Measurements from ENCODE around the gene MOXD1.
"Not testable (repeated sequence)": the region's sequence is repeated elsewhere in the genome, so short reads cannot be mapped to it uniquely, and the experiment has no call there.

MOXD1 gene

GRCh38 chr6:132320007-132320406 lies 81.3 kb downstream of the MOXD1 start:
- TF ChIP-seq CTCF (IDR thresholded peaks at IDR 0.05): no peak
- Histone ChIP-seq H3K4me2 (ENCODE audit: low read length) (no peak overlapping the region), H3K4me1 (no peaks in the 10 kb centered on the region), H2AFZ (no peak overlapping the region), H3K79me2 (no peaks in the 10 kb centered on the region), H3K27ac (no peak overlapping the region), H3K27me3 (ENCODE audit: control insufficient read depth, insufficient read depth, low read length) (no peaks in the 10 kb centered on the region), H3K9ac (no peak overlapping the region), H3K36me3 (ENCODE audit: control insufficient read depth, insufficient read depth, low read length) (peaks cover 5% of the 10 kb centered on the region), H3K9me3 (ENCODE audit: control insufficient read depth, low read length) (no peaks in the 10 kb centered on the region), H3K4me3 (ENCODE audit: low read depth, low read length) (no peak overlapping the region)

- H3K9ac ChIP-seq: no peak overlapping the region
- H3K36me3 ChIP-seq (ENCODE audit: control insufficient read depth, insufficient read depth, low read length): peaks cover 5% of the 10 kb centered on the region
- no peak overlapping the region for H2AFZ ChIP-seq
- no peaks in the 10 kb centered on the region for H3K27me3 ChIP-seq (ENCODE audit: control insufficient read depth, insufficient read depth, low read length)
- no peak for TF ChIP-seq CTCF (IDR thresholded peaks at IDR 0.05)
- no peaks in the 10 kb centered on the region for H3K9me3 ChIP-seq (ENCODE audit: control insufficient read depth, low read length)
- no peak overlapping the region for H3K4me3 ChIP-seq (ENCODE audit: low read depth, low read length)
- no peaks in the 10 kb centered on the region for H3K4me1 ChIP-seq
- H3K27ac ChIP-seq: no peak overlapping the region
- no peak overlapping the region for H3K4me2 ChIP-seq (ENCODE audit: low read length)
- no peaks in the 10 kb centered on the region for H3K79me2 ChIP-seq
Observed at GRCh38 chr6:132316970-132317369, 84.3 kb downstream of the MOXD1 start.

- Histone ChIP-seq H3K4me1 (no peaks in the 10 kb centered on the region), H3K27ac (no peak overlapping the region), H3K27me3 (ENCODE audit: control insufficient read depth, insufficient read depth, low read length) (no peaks in the 10 kb centered on the region), H3K79me2 (no peaks in the 10 kb centered on the region), H3K4me2 (ENCODE audit: low read length) (no peak overlapping the region), H3K9ac (no peak overlapping the region), H3K9me3 (ENCODE audit: control insufficient read depth, low read length) (no peaks in the 10 kb centered on the region), H3K4me3 (ENCODE audit: low read depth, low read length) (no peak overlapping the region), H3K36me3 (ENCODE audit: control insufficient read depth, insufficient read depth, low read length) (peaks cover 5% of the 10 kb centered on the region), H2AFZ (no peak overlapping the region)
- TF ChIP-seq CTCF (IDR thresholded peaks at IDR 0.05): no peak
Observed at GRCh38 chr6:132314432-132314831, 86.8 kb downstream of the MOXD1 start.

GRCh38 chr6:132310921-132311320 lies 90.4 kb downstream of the MOXD1 start:
- no peak overlapping the region for H3K9ac ChIP-seq

GRCh38 chr6:132310151-132310550 lies 91.1 kb downstream of the MOXD1 start:
- not testable (repeated sequence) for H3K4me3 ChIP-seq (ENCODE audit: low read depth, low read length); H3K27me3 ChIP-seq (ENCODE audit: control insufficient read depth, insufficient read depth, low read length); H3K9ac ChIP-seq; H2AFZ ChIP-seq; H3K4me1 ChIP-seq; H3K27ac ChIP-seq; H3K36me3 ChIP-seq (ENCODE audit: control insufficient read depth, insufficient read depth, low read length); H3K79me2 ChIP-seq; H3K9me3 ChIP-seq (ENCODE audit: control insufficient read depth, low read length); H3K4me2 ChIP-seq (ENCODE audit: low read length)

More at GRCh38 chr6:132310921-132311320, 90.4 kb downstream of the MOXD1 start:
- no peak for TF ChIP-seq CTCF (IDR thresholded peaks at IDR 0.05)
- Histone ChIP-seq H3K27me3 (ENCODE audit: control insufficient read depth, insufficient read depth, low read length) (no peaks in the 10 kb centered on the region), H3K27ac (no peak overlapping the region), H3K36me3 (ENCODE audit: control insufficient read depth, insufficient read depth, low read length) (no peaks in the 10 kb centered on the region), H3K4me2 (ENCODE audit: low read length) (no peak overlapping the region), H3K4me1 (no peaks in the 10 kb centered on the region), H2AFZ (no peak overlapping the region), H3K4me3 (ENCODE audit: low read depth, low read length) (no peak overlapping the region), H3K9me3 (ENCODE audit: control insufficient read depth, low read length) (no peaks in the 10 kb centered on the region), H3K79me2 (no peaks in the 10 kb centered on the region)

All from parathyroid adenoma (tissue), 2 donors.